ENCODE results near the gene MRPL34. TPM values are rescaled to one million over a fixed set of nuclear protein-coding genes. Genes with fewer than 3 reads are reported as not detected.
"Not testable (repeated sequence)": the region's sequence is repeated elsewhere in the genome, so short reads cannot be mapped to it uniquely, and the experiment has no call there.

MRPL34 gene
- total RNA-seq, 1 donor: 34.3 TPM

DNA sequence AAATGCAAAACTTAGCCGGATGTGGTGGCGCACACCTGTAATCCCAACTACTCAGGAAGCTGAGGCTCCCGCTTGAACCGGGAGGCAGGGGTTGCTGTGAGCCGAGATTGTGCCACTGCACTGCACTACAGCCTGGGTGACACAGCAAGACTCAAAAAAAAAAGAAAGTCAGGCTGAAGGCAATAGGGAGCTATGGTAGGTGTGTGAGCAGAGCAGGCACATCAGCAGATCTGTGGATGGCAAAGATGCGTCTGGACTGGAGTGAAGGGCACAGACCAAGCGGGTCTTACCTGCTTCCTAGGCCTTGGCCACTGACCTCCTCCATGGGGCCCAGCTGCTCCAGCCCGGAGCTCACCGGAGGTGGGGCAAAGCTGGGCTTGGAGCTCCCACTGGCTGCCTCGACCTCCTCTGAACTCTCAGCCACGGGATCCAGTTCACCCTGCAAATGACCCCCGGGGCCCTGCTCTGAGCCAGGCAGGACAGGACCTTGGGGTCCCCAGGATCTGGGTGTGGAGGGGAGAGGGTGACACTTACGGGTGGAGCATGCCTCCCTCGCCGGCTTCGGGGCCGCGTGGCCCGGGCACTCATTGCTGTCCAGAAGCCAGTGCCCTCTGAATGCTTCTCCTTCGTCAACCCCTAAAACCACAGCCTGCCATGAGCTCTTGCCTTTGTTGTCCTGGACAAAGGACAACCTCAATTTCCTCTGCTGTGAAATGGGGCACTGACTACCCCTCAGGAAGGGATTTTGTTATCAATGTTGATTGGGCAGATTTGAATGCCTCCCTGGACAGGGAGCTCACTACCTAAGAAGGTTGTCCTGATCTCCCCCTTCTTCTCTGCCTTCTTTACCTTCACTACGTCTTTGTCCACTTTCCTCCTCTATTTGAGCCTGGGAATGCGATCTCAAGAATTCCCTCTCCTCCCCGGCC lies 41.7 kb upstream of the MRPL34 start:
- DNase-seq (ENCODE audit: low read depth): no peak
- TF ChIP-seq, protein P1, sequence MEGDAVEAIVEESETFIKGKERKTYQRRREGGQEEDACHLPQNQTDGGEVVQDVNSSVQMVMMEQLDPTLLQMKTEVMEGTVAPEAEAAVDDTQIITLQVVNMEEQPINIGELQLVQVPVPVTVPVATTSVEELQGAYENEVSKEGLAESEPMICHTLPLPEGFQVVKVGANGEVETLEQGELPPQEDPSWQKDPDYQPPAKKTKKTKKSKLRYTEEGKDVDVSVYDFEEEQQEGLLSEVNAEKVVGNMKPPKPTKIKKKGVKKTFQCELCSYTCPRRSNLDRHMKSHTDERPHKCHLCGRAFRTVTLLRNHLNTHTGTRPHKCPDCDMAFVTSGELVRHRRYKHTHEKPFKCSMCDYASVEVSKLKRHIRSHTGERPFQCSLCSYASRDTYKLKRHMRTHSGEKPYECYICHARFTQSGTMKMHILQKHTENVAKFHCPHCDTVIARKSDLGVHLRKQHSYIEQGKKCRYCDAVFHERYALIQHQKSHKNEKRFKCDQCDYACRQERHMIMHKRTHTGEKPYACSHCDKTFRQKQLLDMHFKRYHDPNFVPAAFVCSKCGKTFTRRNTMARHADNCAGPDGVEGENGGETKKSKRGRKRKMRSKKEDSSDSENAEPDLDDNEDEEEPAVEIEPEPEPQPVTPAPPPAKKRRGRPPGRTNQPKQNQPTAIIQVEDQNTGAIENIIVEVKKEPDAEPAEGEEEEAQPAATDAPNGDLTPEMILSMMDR (IDR thresholded peaks at IDR 0.05; ENCODE audit: insufficient read depth, low read length): no peak
- H3K4me3 ChIP-seq (ENCODE audit: low read depth, low read length): no peak overlapping the region

- DNase-seq (ENCODE audit: low read depth): no peak
- TF ChIP-seq, protein P1 (IDR thresholded peaks at IDR 0.05; ENCODE audit: insufficient read depth, low read length): no peak
- no peak within 1 kb of the TSS for H3K4me3 ChIP-seq (ENCODE audit: low read depth, low read length)
These were observed 41.1 kb upstream of the MRPL34 start, which contains the start of gene USHBP1 for GRCh38 chr19:17264641-17264979. Gene USHBP1 (minus strand): TSS chr19:17264745. CDS start chr19:17264299, 446 bp downstream.

GRCh38 chr19:17266026-17266425 lies 39.6 kb upstream of the MRPL34 start:
- TF ChIP-seq, protein P1 (IDR thresholded peaks at IDR 0.05; ENCODE audit: insufficient read depth, low read length): no peak
- H3K4me3 ChIP-seq (ENCODE audit: low read depth, low read length): no peak overlapping the region
- DNase-seq (ENCODE audit: low read depth): no peak

GRCh38 chr19:17266589-17266974 lies 39.1 kb upstream of the MRPL34 start:
- DNase-seq (ENCODE audit: low read depth): no peak
- H3K4me3 ChIP-seq (ENCODE audit: low read depth, low read length): no peak overlapping the region
- TF ChIP-seq, protein P1 (IDR thresholded peaks at IDR 0.05; ENCODE audit: insufficient read depth, low read length): no peak

- peak within 1 kb of the TSS; percentile 98 for H3K4me3 ChIP-seq (ENCODE audit: low read depth, low read length)
- TF ChIP-seq, protein P1 (IDR thresholded peaks at IDR 0.05; ENCODE audit: insufficient read depth, low read length): no peak
- peak; percentile 100 for DNase-seq (ENCODE audit: low read depth)
These were observed 38.5 kb upstream of the MRPL34 start, which contains the start of gene BABAM1 for GRCh38 chr19:17266975-17267788. Gene BABAM1 (plus strand): TSS chr19:17267443. CDS start chr19:17268807, 1,364 bp downstream.

DNA sequence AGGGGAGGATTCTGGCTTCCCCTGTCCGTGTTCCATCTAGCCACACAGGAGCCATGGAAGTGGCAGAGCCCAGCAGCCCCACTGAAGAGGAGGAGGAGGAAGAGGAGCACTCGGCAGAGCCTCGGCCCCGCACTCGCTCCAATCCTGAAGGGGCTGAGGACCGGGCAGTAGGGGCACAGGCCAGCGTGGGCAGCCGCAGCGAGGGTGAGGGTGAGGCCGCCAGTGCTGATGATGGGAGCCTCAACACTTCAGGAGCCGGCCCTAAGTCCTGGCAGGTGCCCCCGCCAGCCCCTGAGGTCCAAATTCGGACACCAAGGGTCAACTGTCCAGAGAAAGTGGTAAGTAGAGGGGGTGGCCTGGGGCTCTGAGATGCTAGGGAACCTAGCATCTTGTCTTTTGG lies 36.9 kb upstream of the MRPL34 start:
- no peak overlapping the region for H3K4me3 ChIP-seq (ENCODE audit: low read depth, low read length)
- TF ChIP-seq, protein P1 (IDR thresholded peaks at IDR 0.05; ENCODE audit: insufficient read depth, low read length): no peak
- no peak for DNase-seq (ENCODE audit: low read depth)

DNA sequence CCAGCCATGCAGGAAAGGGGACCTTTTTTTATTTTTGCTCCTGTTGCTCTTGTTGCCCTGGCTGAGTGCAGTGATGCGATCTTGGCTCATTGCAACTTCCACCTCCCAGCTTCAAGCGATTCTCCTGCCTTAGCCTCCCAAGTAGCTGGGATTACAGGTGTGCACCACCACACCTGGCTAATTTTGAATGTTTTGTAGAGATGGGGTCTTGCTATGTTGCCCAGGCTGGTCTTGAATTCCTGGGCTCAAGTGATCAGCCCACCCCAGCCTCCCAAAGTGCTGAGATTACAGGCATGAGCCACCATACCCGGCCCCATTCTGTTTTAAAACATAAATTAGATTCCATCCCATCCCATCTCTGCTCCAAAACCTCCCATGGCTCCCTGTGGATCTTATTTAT lies 30.8 kb upstream of the MRPL34 start:
- DNase-seq (ENCODE audit: low read depth); H3K4me3 ChIP-seq (ENCODE audit: low read depth, low read length): not testable (repeated sequence)

Data from fibroblast of the aortic adventitia (primary cell).